GM12878 (cell line): ENCODE data around the gene GRN.

Experiments
- ASH2L ChIP-seq: fragments of 300-600, 200-600 bp; sonication (generic); IDR thresholded peaks from 2 replicates; pipeline ENCODE4 v1.6.1; 2017; ENCODE audit warnings: low read depth, mild to moderate bottlenecking, borderline replicate concordance
- CREB1 ChIP-seq: IDR thresholded peaks from 2 replicates; pipeline ENCODE4 v1.6.1; 2012; ENCODE audit warnings: low read depth, mild to moderate bottlenecking, inconsistent platforms
- TAF1 ChIP-seq: IDR thresholded peaks from 2 replicates; pipeline ENCODE4 v1.6.1; 2011; ENCODE audit warnings: mild to moderate bottlenecking, low read depth, low read length, borderline replicate concordance

DNA sequence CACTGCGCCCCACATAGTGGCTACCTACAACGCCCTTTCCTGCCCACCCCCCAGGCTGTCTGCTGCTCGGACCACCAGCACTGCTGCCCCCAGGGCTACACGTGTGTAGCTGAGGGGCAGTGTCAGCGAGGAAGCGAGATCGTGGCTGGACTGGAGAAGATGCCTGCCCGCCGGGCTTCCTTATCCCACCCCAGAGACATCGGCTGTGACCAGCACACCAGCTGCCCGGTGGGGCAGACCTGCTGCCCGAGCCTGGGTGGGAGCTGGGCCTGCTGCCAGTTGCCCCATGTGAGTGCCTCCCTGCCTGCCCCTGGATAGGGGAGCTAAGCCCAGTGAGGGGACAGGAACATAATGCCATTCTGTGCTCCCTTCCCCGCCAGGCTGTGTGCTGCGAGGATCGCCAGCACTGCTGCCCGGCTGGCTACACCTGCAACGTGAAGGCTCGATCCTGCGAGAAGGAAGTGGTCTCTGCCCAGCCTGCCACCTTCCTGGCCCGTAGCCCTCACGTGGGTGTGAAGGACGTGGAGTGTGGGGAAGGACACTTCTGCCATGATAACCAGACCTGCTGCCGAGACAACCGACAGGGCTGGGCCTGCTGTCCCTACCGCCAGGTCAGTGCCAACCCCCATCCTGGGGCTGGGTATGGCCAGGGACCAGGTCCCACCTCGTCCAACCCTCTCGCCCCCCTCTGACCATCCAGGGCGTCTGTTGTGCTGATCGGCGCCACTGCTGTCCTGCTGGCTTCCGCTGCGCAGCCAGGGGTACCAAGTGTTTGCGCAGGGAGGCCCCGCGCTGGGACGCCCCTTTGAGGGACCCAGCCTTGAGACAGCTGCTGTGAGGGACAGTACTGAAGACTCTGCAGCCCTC lies 7.1 kb downstream of the GRN start:
- no peak for TF ChIP-seq CREB1
- no peak for TF ChIP-seq TAF1
- TF ChIP-seq ASH2L: no peak
